SU-DHL-6 (cell line): ENCODE data around the gene RAD51B.

ENCODE experiments used
- H2AFZ ChIP-seq: fragments of 200-600 bp; sonication (generic); 2 replicates; pipeline ENCODE4 v1.6.1; 2014; ENCODE audit warnings: low read depth, mild to moderate bottlenecking, moderate library complexity, mixed read lengths, antibody characterized with exemption, low read length; ENCODE audit not compliant: severe bottlenecking
- H3F3A ChIP-seq: fragments of 200-600 bp; shearing (Covaris generic); 2 replicates; pipeline ENCODE4 v1.6.0; 2016; ENCODE audit warnings: antibody characterized with exemption, mild to moderate bottlenecking; ENCODE audit not compliant: insufficient read depth
- H3K27ac ChIP-seq: fragments of 200-600 bp; sonication (generic); 2 replicates; pipeline ENCODE4 v1.5.1; 2016; ENCODE audit warnings: low read depth, mild to moderate bottlenecking, low read length, moderate library complexity, mixed read lengths
- H3K27me3 ChIP-seq: fragments of 200-600 bp; sonication (generic), shearing (Covaris generic); 2 replicates; pipeline ENCODE4 v1.6.0; 2014; ENCODE audit warnings: mild to moderate bottlenecking, low read length
- H3K36me3 ChIP-seq: fragments of 200-600 bp; sonication (generic); 2 replicates; pipeline ENCODE4 v1.6.1; 2014; ENCODE audit warnings: mild to moderate bottlenecking, low read length, mixed read lengths
- H3K4me2 ChIP-seq: fragments of 300-600, 200-600 bp; shearing (Covaris generic), sonication (generic); 2 replicates; pipeline ENCODE4 v1.6.0; 2014; ENCODE audit warnings: low read length, low read depth, mild to moderate bottlenecking; ENCODE audit not compliant: poor library complexity, severe bottlenecking
- H3K4me3 ChIP-seq: fragments of 200-600 bp; sonication (generic); 2 replicates; pipeline ENCODE4 v1.5.1; 2014; ENCODE audit warnings: antibody characterized with exemption, low read length, mild to moderate bottlenecking, mixed read lengths; ENCODE audit not compliant: insufficient read depth, poor library complexity, severe bottlenecking
- H3K79me2 ChIP-seq: fragments of 200-600 bp; sonication (generic); 2 replicates; pipeline ENCODE4 v1.6.1; 2014; ENCODE audit warnings: mild to moderate bottlenecking, low read length, moderate library complexity; ENCODE audit not compliant: insufficient read depth
- H3K9ac ChIP-seq: fragments of 200-600 bp; sonication (generic); 2 replicates; pipeline ENCODE4 v1.7.0; 2014; ENCODE audit warnings: mild to moderate bottlenecking, low read length
- H3K9me2 ChIP-seq: fragments of 200-600 bp; sonication (generic); replicated peaks from 2 replicates; pipeline ENCODE4 v1.6.1; 2014; ENCODE audit warnings: low read length; ENCODE audit not compliant: insufficient read depth
- H3K9me3 ChIP-seq: fragments of 200-600 bp; sonication (generic); 2 replicates; pipeline ENCODE4 v1.6.1; 2014; ENCODE audit warnings: low read length, mixed read lengths; ENCODE audit not compliant: insufficient read depth
- H4K20me1 ChIP-seq: fragments of 200-600 bp; sonication (generic); 2 replicates; pipeline ENCODE4 v1.6.1; 2014; ENCODE audit warnings: low read depth, mild to moderate bottlenecking, antibody characterized with exemption, low read length, moderate library complexity, mixed read lengths
- EZH2phosphoT487 ChIP-seq: fragments of 200-600 bp; sonication (generic), shearing (Covaris generic); conservative IDR thresholded peaks from 2 replicates; pipeline ENCODE4 v1.6.1; 2018; ENCODE audit warnings: mild to moderate bottlenecking, antibody characterized with exemption, low read length, moderate library complexity, mixed read lengths
- TF ChIP-seq, protein P1 (sequence below): fragments of 200-600 bp; sonication (generic); IDR thresholded peaks from one replicate; pipeline ENCODE4 v1.5.1; 2017; ENCODE audit warnings: antibody characterized with exemption, mild to moderate bottlenecking, low read length, moderate library complexity; ENCODE audit not compliant: insufficient read depth, poor library complexity, severe bottlenecking

The RAD51B gene

DNA sequence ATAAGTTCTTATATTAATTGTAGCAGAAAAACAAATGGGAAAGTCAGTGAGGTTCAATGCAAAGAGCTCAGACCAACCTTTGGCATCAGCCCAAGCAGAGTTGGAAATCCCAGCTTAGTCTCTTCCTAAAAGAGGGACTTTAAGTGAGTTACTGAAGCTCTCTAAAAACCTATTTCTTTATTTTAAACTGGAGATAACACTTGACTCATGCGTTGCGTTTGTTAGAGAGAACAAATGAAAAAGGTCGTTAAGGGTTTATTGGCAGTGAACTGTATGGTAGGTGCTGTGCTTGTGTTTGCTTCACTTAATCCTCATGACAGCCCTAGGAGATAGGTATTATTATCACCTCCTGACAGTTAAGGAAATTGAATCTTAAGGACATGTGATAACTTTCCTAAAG is 396.5 kb downstream of the RAD51B start:
- no peaks in the 10 kb centered on the region for H4K20me1 ChIP-seq
- no peaks in the 10 kb centered on the region for H3K9me2 ChIP-seq
- H3F3A ChIP-seq = no peaks in the 10 kb centered on the region
- no peak overlapping the region for H3K4me2 ChIP-seq
- no peaks in the 10 kb centered on the region for H3K36me3 ChIP-seq
- H3K27ac ChIP-seq = no peak overlapping the region
- no peak for TF ChIP-seq EZH2phosphoT487
- TF ChIP-seq, protein P1, sequence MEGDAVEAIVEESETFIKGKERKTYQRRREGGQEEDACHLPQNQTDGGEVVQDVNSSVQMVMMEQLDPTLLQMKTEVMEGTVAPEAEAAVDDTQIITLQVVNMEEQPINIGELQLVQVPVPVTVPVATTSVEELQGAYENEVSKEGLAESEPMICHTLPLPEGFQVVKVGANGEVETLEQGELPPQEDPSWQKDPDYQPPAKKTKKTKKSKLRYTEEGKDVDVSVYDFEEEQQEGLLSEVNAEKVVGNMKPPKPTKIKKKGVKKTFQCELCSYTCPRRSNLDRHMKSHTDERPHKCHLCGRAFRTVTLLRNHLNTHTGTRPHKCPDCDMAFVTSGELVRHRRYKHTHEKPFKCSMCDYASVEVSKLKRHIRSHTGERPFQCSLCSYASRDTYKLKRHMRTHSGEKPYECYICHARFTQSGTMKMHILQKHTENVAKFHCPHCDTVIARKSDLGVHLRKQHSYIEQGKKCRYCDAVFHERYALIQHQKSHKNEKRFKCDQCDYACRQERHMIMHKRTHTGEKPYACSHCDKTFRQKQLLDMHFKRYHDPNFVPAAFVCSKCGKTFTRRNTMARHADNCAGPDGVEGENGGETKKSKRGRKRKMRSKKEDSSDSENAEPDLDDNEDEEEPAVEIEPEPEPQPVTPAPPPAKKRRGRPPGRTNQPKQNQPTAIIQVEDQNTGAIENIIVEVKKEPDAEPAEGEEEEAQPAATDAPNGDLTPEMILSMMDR = no peak
- H3K4me3 ChIP-seq = no peak overlapping the region
- no peak overlapping the region for H2AFZ ChIP-seq
- H3K27me3 ChIP-seq = no peaks in the 10 kb centered on the region
- no peaks in the 10 kb centered on the region for H3K9me3 ChIP-seq
- H3K9ac ChIP-seq = no peak overlapping the region
- no peaks in the 10 kb centered on the region for H3K79me2 ChIP-seq

DNA sequence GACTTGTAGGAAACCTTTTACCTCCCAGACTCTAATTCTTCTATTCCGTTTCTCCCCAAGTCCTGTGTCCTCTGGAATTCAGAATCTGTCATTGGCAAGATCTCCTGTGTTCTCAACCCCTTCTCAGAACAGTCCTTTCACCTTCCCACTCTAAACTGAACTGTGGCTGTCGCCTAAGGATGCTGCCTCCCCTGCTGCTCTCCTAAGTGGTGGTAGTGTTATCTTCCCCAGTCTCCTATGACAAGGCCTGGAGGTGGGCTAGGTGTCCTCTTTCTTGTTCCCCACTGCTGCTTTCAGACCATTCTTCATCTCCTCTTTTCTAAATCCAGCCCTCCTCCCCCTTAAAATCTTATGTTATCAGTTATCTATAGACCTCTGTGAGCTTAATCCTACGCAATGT is 397.4 kb downstream of the RAD51B start:
- H3K27ac ChIP-seq = no peak overlapping the region
- H3K9ac ChIP-seq = no peak overlapping the region
- no peak overlapping the region for H2AFZ ChIP-seq
- H3K9me3 ChIP-seq = no peaks in the 10 kb centered on the region
- no peaks in the 10 kb centered on the region for H3K27me3 ChIP-seq
- H3K4me2 ChIP-seq = no peak overlapping the region
- no peaks in the 10 kb centered on the region for H3F3A ChIP-seq
- H3K36me3 ChIP-seq = no peaks in the 10 kb centered on the region
- TF ChIP-seq, protein P1 = no peak
- no peak for TF ChIP-seq EZH2phosphoT487
- H3K4me3 ChIP-seq = no peak overlapping the region
- no peaks in the 10 kb centered on the region for H3K79me2 ChIP-seq
- no peaks in the 10 kb centered on the region for H4K20me1 ChIP-seq
- no peaks in the 10 kb centered on the region for H3K9me2 ChIP-seq

DNA sequence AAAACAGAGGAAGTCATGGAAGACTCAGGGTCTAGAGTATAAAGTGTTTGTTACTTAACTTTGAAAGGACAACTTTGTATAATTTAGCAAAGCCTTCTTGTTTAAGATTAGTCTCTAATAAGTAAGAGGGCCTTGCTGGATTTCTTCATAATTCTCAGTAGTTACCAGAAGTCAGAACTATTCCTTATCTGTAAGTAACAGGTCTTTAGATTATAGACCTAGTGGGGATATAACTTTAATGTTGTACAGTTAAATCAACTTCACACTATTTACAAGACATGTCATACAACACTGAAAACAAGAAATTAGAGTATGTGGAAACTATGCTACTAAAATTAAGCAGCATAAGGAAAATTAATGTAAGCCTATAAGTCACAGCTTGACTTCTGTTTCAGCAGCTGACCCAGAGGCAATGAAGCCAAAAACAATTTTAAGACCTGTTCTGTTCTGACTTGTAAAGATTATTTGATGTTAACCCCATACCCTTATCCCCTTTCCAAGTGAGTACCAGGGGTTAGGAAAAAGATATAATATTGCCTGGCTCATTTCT is 398.3 kb downstream of the RAD51B start:
- Histone ChIP-seq H3K27ac (no peak overlapping the region), H3K79me2 (no peaks in the 10 kb centered on the region), H3K4me2 (no peak overlapping the region), H3K9me3 (no peaks in the 10 kb centered on the region), H3K4me3 (no peak overlapping the region), H3K9ac (no peak overlapping the region), H3K9me2 (no peaks in the 10 kb centered on the region), H4K20me1 (no peaks in the 10 kb centered on the region), H3K36me3 (no peaks in the 10 kb centered on the region), H2AFZ (no peak overlapping the region), H3K27me3 (no peaks in the 10 kb centered on the region), H3F3A (no peaks in the 10 kb centered on the region)
- TF ChIP-seq, protein P1 = no peak
- no peak for TF ChIP-seq EZH2phosphoT487
